IMR-90 (cell line): ENCODE results near the gene RFX2. TPM values are rescaled to one million over a fixed set of nuclear protein-coding genes. Genes with fewer than 3 reads are reported as not detected.

Experiments
- ATAC-seq: fragments of 200-7000 bp; cut with Tn5 transposase; 2 replicates; pipeline ENCODE4 v1.9.1; 2020; ENCODE audit warnings: low read depth, mild to moderate bottlenecking, moderate library complexity
- BruUV-seq: library from RNA; stranded (reverse); fragments of 400-500 nt; replicated peaks from 2 replicates; lab custom pipeline; 2021; lab: Mats Ljungman, UMichigan
- CTCF ChIA-PET: fragments of 300-600 bp; formaldehyde crosslinking; extraction: SDS; loops from one replicate; lab custom pipeline; 2021; ENCODE audit warnings: antibody characterized with exemption; lab: Yijun Ruan, JAX
- POLR2A ChIA-PET: fragments of 300-600 bp; sonication (Branson Sonifier 250); formaldehyde crosslinking; loops from one replicate; lab custom pipeline; 2022; ENCODE audit warnings: antibody characterized with exemption; ENCODE audit not compliant: unreplicated experiment; lab: Charles Lee
- DNase-seq: peaks from one replicate; pipeline ENCODE4 v3.0.0; 2013
- H2AFZ ChIP-seq: replicated peaks from 2 replicates; pipeline ENCODE3; 2013; ENCODE audit warnings: low read length, mild to moderate bottlenecking; ENCODE audit not compliant: poor library complexity
- H2AK5ac ChIP-seq: 2 replicates; pipeline ENCODE4 v1.6.1; 2013; ENCODE audit warnings: low read depth, low read length, inconsistent platforms
- H2AK9ac ChIP-seq: replicated peaks from 2 replicates; pipeline ENCODE3; 2013; ENCODE audit warnings: mild to moderate bottlenecking, low read depth, low read length, moderate library complexity; ENCODE audit not compliant: poor library complexity
- H2BK120ac ChIP-seq: 2 replicates; pipeline ENCODE4 v1.6.1; 2013; ENCODE audit warnings: low read depth, low read length, inconsistent platforms
- H2BK15ac ChIP-seq: 3 replicates; pipeline ENCODE4 v1.6.1; 2013; ENCODE audit warnings: low read depth, low read length, inconsistent platforms
- H2BK20ac ChIP-seq: 2 replicates; pipeline ENCODE4 v1.6.1; 2013; ENCODE audit warnings: low read depth, mild to moderate bottlenecking, inconsistent platforms, low read length, moderate library complexity
- H2BK5ac ChIP-seq: 2 replicates; pipeline ENCODE4 v1.6.1; 2013; ENCODE audit warnings: mild to moderate bottlenecking, low read depth, low read length, inconsistent platforms; ENCODE audit not compliant: poor library complexity, severe bottlenecking
- H3K14ac ChIP-seq: replicated peaks from 2 replicates; pipeline ENCODE4 v1.6.1; 2013; ENCODE audit warnings: low read depth, low read length, inconsistent platforms
- H3K18ac ChIP-seq: 2 replicates; pipeline ENCODE4 v1.6.1; 2013; ENCODE audit warnings: low read depth, low read length, control low read depth
- H3K23ac ChIP-seq: 2 replicates; pipeline ENCODE4 v1.6.1; 2013; ENCODE audit warnings: low read depth, low read length, inconsistent platforms
- H3K27ac ChIP-seq: 2 replicates; pipeline ENCODE4 v1.5.1; 2013; ENCODE audit warnings: mild to moderate bottlenecking, control low read depth, low read length; ENCODE audit not compliant: insufficient read depth
- H3K27me3 ChIP-seq: 2 replicates; pipeline ENCODE4 v1.6.1; 2013; ENCODE audit warnings: low read length; ENCODE audit not compliant: control insufficient read depth, insufficient read depth
- H3K36me3 ChIP-seq: 2 replicates; pipeline ENCODE4 v1.6.1; 2013; ENCODE audit warnings: low read length, mixed read lengths; ENCODE audit not compliant: control insufficient read depth, insufficient read depth
- H3K4ac ChIP-seq: 2 replicates; pipeline ENCODE4 v1.6.1; 2013; ENCODE audit warnings: low read depth, low read length, inconsistent platforms
- H3K4me1 ChIP-seq: 2 replicates; pipeline ENCODE4 v1.6.1; 2013; ENCODE audit warnings: low read length, mixed read lengths; ENCODE audit not compliant: control insufficient read depth, insufficient read depth
- H3K4me2 ChIP-seq: 2 replicates; pipeline ENCODE4 v1.6.1; 2013; ENCODE audit warnings: low read depth, mild to moderate bottlenecking, control low read depth, low read length, moderate library complexity
- H3K4me3 ChIP-seq: 2 replicates; pipeline ENCODE4 v1.5.1; 2013; ENCODE audit warnings: low read depth, mild to moderate bottlenecking, control low read depth, low read length, moderate library complexity; ENCODE audit not compliant: insufficient read depth
- H3K56ac ChIP-seq: 2 replicates; pipeline ENCODE4 v1.6.1; 2013; ENCODE audit warnings: low read length, inconsistent platforms; ENCODE audit not compliant: insufficient read depth; ENCODE audit errors: extremely low read depth
- H3K79me1 ChIP-seq, 2 experiments: 2 replicates each; pipeline ENCODE4 v1.6.1; 2013; ENCODE audit warnings: low read length in 2 of 2, inconsistent platforms in 1 of 2, low read depth in 1 of 2
- H3K9ac ChIP-seq: 2 replicates; pipeline ENCODE4 v1.6.1; 2013; ENCODE audit warnings: low read depth, low read length, control low read depth
- H3K9me1 ChIP-seq: 2 replicates; pipeline ENCODE4 v1.6.1; 2013; ENCODE audit warnings: low read length, inconsistent platforms; ENCODE audit not compliant: insufficient read depth
- H3K9me3 ChIP-seq: 2 replicates; pipeline ENCODE4 v1.6.1; 2013; ENCODE audit warnings: low read length; ENCODE audit not compliant: control insufficient read depth, insufficient read depth
- H4K20me1 ChIP-seq: 2 replicates; pipeline ENCODE4 v1.6.1; 2013; ENCODE audit warnings: low read length, inconsistent platforms; ENCODE audit not compliant: insufficient read depth
- H4K5ac ChIP-seq: 2 replicates; pipeline ENCODE4 v1.6.1; 2013; ENCODE audit warnings: mild to moderate bottlenecking, low read depth, low read length, control low read depth
- H4K8ac ChIP-seq, 2 experiments: 2 replicates each; pipeline ENCODE4 v1.6.1; 2013; ENCODE audit warnings: low read depth in 2 of 2, low read length in 2 of 2, control low read depth in 1 of 2, inconsistent platforms in 1 of 2
- H4K91ac ChIP-seq: 2 replicates; pipeline ENCODE4 v1.6.1; 2013; ENCODE audit warnings: low read depth, low read length, inconsistent platforms; ENCODE audit not compliant: insufficient read depth
- BHLHE40 ChIP-seq: fragments of 150-350 bp; IDR thresholded peaks from 2 replicates; pipeline ENCODE4 v1.6.1; 2016; ENCODE audit warnings: mild to moderate bottlenecking, low read depth, low read length
- CEBPB ChIP-seq: IDR thresholded peaks from 2 replicates; pipeline ENCODE4 v1.6.1; 2012; ENCODE audit warnings: low read depth, low read length, improper control_type of control experiment
- CHD1 ChIP-seq: IDR thresholded peaks from 2 replicates; pipeline ENCODE4 v1.6.1; 2012; ENCODE audit warnings: low read depth, low read length, improper control_type of control experiment
- FOS ChIP-seq: fragments of 150-350 bp; IDR thresholded peaks from 2 replicates; pipeline ENCODE4 v1.6.1; 2016; ENCODE audit warnings: low read depth, low read length
- MXI1 ChIP-seq: IDR thresholded peaks from 2 replicates; pipeline ENCODE4 v1.6.1; 2012; ENCODE audit warnings: low read depth, mild to moderate bottlenecking, low read length, moderate library complexity, borderline replicate concordance
- NFE2L2 ChIP-seq: fragments of 150-350 bp; IDR thresholded peaks from 2 replicates; pipeline ENCODE4 v1.6.1; 2016; ENCODE audit warnings: low read depth, mild to moderate bottlenecking, low read length
- POLR2A ChIP-seq: IDR thresholded peaks from 2 replicates; pipeline ENCODE4 v1.6.1; 2012; ENCODE audit warnings: mild to moderate bottlenecking, low read depth, low read length
- RAD21 ChIP-seq: IDR thresholded peaks from 2 replicates; pipeline ENCODE4 v1.6.1; 2012; ENCODE audit warnings: low read length, improper control_type of control experiment
- RCOR1 ChIP-seq: IDR thresholded peaks from 2 replicates; pipeline ENCODE4 v1.6.1; 2012; ENCODE audit warnings: mild to moderate bottlenecking, low read length, improper control_type of control experiment; ENCODE audit not compliant: insufficient replicate concordance
- SMC3 ChIP-seq: fragments of 150-350 bp; IDR thresholded peaks from 2 replicates; pipeline ENCODE4 v1.6.1; 2016; ENCODE audit warnings: low read depth, mild to moderate bottlenecking, antibody characterized with exemption, low read length, moderate library complexity
- WGBS, 2 experiments: methylation state at CpG; one replicate each; pipeline versions ENCODE4 v1.1.5 to v1.1.7; 2013; ENCODE audit warnings: missing lambda C conversion rate in 2 of 2; ENCODE audit not compliant: insufficient read length in 1 of 2; ENCODE audit errors: extremely low coverage in 2 of 2; 5-methylcytosine and 5-hydroxymethylcytosine counted together
- dilution Hi-C: fragments of 300-500 bp; cut with HindIII; formaldehyde crosslinking; loops from one replicate; pipeline ENCODE4 v1.14.3; 2018; ENCODE audit warnings: low sequenced_read_pairs; ENCODE audit not compliant: unreplicated experiment
- in situ Hi-C: fragments of 300-500 bp; cut with MboI; formaldehyde crosslinking; loops from 3 replicates; pipeline ENCODE4 v1.14.3; 2019; ENCODE audit warnings: low sequenced_read_pairs, inconsistent platforms, mixed read lengths
- intact Hi-C: fragments of 100-400 bp; cut with micrococcal nuclease; formaldehyde crosslinking; loops from 2 replicates; pipeline ENCODE4 v1.10.0; 2022
- polyA plus RNA-seq, 3 experiments: library from polyadenylated mRNA; depleted of rRNA; stranded (reverse); fragments of >200 nt; gene quantifications; 2 replicates each; pipeline ENCODE4 v1.2.3, GENCODE V29; 2012; ENCODE audit warnings: low replicate concordance in 1 of 3
- total RNA-seq: library from RNA; depleted of rRNA; stranded (reverse); fragments of >200 nt; gene quantifications from 2 replicates; pipeline ENCODE4 v1.2.3, GENCODE V29; 2012
- TF ChIP-seq, protein P1 (sequence below): conservative IDR thresholded peaks from 2 replicates; pipeline ENCODE4 v1.5.1; 2012; ENCODE audit warnings: mild to moderate bottlenecking, low read depth, low read length, improper control_type of control experiment
- TF ChIP-seq, protein P2 (sequence below): fragments of 150-350 bp; IDR thresholded peaks from 2 replicates; pipeline ENCODE4 v1.6.1; 2017; ENCODE audit warnings: mild to moderate bottlenecking, antibody characterized with exemption, low read length, low read depth
- TF ChIP-seq, protein P3 (sequence below): fragments of 150-350 bp; IDR thresholded peaks from 2 replicates; pipeline ENCODE4 v1.6.1; 2016; ENCODE audit warnings: low read depth, mild to moderate bottlenecking, low read length, moderate library complexity, borderline replicate concordance

Gene RFX2
- total and polyA plus RNA-seq, 2 of the 4 experiments (the other 2 are of a cell fraction) = 2.2 to 4.9 TPM

DNA sequence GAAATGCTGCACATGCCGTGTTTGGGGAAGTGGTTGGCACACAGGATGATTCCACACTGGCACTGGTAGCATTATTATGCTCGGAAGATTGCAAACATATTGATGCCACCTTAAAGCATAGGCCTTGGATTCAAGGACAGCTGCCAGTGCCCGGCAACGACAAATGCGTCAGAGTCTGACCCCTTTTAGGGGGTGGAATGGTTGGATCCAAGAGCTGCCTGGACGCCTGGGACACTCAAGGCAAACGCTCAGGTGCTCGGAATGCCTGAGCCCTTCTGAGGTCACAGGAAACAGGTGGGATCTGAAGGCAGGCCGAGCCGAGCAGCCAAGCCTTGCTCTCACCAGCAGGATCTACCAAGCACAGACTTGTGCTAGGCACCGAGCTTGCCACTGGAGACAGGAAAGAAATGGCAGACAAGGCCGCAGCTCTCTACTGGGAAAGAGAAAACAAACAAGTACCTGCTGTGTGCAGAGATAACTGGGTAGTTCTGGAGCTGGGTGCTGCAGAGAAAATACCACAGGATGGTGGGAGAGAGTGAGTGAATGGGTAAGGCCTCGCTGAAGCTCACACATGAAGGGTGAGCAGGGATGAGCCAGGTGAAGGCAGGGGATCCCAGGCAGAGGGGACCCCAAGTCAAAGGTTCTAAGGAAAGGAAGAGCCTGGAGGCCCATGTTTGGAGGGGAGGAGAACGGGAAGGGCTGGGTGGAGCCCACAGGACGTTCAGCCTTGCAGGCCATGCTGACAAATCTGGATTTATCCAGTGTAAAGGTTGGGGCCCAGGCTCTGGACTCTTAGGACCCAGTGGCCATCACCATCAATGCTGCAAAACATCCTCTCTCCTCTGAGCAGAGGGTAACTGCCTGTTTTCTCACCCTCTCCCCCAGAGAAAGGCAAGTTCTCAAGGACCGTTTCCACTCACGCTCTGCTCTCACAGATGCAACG lies 141.6 kb downstream of the RFX2 start:
- Histone ChIP-seq H3K4ac (peak overlapping the region; percentile 66), H2BK120ac (peak overlapping the region; percentile 60), H2AK9ac (peak overlapping the region; percentile 6), H3K56ac (no peak overlapping the region), H2AK5ac (peak overlapping the region; percentile 54; the same call in 1 of the 2 replicates), H3K36me3 (peaks cover 18% of the 10 kb centered on the region), H3K14ac (peak overlapping the region; percentile 46), H3K4me2 (no peak overlapping the region; the same call in 1 of the 2 replicates), H3K9me3 (no peaks in the 10 kb centered on the region), H2AFZ (peak overlapping the region; percentile 39), H4K8ac (peak overlapping the region in 1 of 2 experiments; percentile 42; a peak in 2 of 4 replicates), H3K79me1 (peaks cover 18 to 93% of the 10 kb centered on the region in 2 experiments), H3K27ac (peak overlapping the region; percentile 48), H2BK20ac (peak overlapping the region; percentile 19), H4K20me1 (peaks cover 94% of the 10 kb centered on the region), H3K9ac (no peak overlapping the region), H4K5ac (peak overlapping the region; percentile 5; the same call in 1 of the 2 replicates), H4K91ac (peak overlapping the region; percentile 23), H3K23ac (peak overlapping the region; percentile 36), H3K4me1 (peaks cover 40% of the 10 kb centered on the region), H3K27me3 (no peaks in the 10 kb centered on the region), H2BK15ac (peak overlapping the region; percentile 0; the same call in 1 of the 3 replicates), H3K18ac (no peak overlapping the region), H3K4me3 (no peak overlapping the region), H2BK5ac (no peak overlapping the region), H3K9me1 (peaks cover 53% of the 10 kb centered on the region)
- DNase-seq (no peak), ATAC-seq (no peak)
- CTCF ChIA-PET = interaction anchor here (0.5 to 1.4 kb wide), 10 partner anchors 8 to 210 kb away, joined by 3 to 11 read pairs (median 4); no protein-coding TSS in a partner anchor
- no TSS peak for BruUV-seq
- 46% methylated on average over 13 of the region's 18 CpGs; no CpG with 5 or more reads in 1 of the 2 experiments for WGBS, 2 experiments
- in situ Hi-C loops = no loop called here
- intact Hi-C loops = loop anchor here (10.0 kb wide), 1 partner anchor 164 kb away; the partner anchor contains the start of gene NRTN
- dilution Hi-C loops = no loop called here
- POLR2A ChIA-PET = interaction anchor here (0.6 kb wide), 1 partner anchor 332 kb away, joined by 3 read pairs; no protein-coding TSS in a partner anchor
- TF ChIP-seq MXI1 (no peak), RCOR1 (no peak), FOS (no peak), CEBPB (no peak), NFE2L2 (no peak), CHD1 (no peak), SMC3 (no peak), POLR2A (no peak), RAD21 (no peak), BHLHE40 (no peak)
- TF ChIP-seq, protein P1, sequence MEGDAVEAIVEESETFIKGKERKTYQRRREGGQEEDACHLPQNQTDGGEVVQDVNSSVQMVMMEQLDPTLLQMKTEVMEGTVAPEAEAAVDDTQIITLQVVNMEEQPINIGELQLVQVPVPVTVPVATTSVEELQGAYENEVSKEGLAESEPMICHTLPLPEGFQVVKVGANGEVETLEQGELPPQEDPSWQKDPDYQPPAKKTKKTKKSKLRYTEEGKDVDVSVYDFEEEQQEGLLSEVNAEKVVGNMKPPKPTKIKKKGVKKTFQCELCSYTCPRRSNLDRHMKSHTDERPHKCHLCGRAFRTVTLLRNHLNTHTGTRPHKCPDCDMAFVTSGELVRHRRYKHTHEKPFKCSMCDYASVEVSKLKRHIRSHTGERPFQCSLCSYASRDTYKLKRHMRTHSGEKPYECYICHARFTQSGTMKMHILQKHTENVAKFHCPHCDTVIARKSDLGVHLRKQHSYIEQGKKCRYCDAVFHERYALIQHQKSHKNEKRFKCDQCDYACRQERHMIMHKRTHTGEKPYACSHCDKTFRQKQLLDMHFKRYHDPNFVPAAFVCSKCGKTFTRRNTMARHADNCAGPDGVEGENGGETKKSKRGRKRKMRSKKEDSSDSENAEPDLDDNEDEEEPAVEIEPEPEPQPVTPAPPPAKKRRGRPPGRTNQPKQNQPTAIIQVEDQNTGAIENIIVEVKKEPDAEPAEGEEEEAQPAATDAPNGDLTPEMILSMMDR = no peak
- TF ChIP-seq, protein P2, sequence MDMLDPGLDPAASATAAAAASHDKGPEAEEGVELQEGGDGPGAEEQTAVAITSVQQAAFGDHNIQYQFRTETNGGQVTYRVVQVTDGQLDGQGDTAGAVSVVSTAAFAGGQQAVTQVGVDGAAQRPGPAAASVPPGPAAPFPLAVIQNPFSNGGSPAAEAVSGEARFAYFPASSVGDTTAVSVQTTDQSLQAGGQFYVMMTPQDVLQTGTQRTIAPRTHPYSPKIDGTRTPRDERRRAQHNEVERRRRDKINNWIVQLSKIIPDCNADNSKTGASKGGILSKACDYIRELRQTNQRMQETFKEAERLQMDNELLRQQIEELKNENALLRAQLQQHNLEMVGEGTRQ = no peak
- TF ChIP-seq, protein P3, sequence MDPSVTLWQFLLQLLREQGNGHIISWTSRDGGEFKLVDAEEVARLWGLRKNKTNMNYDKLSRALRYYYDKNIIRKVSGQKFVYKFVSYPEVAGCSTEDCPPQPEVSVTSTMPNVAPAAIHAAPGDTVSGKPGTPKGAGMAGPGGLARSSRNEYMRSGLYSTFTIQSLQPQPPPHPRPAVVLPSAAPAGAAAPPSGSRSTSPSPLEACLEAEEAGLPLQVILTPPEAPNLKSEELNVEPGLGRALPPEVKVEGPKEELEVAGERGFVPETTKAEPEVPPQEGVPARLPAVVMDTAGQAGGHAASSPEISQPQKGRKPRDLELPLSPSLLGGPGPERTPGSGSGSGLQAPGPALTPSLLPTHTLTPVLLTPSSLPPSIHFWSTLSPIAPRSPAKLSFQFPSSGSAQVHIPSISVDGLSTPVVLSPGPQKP = no peak
